GM18858 (cell line): ENCODE results near the gene LRPPRC.
"Not testable (repeated sequence)": the region's sequence is repeated elsewhere in the genome, so short reads cannot be mapped to it uniquely, and the experiment has no call there.

Source experiments
- ATAC-seq: cut with Tn5 transposase; IDR thresholded peaks from one replicate; pipeline ENCODE4 v1.9.1; 2021; ENCODE audit not compliant: unreplicated experiment

The LRPPRC gene

DNA sequence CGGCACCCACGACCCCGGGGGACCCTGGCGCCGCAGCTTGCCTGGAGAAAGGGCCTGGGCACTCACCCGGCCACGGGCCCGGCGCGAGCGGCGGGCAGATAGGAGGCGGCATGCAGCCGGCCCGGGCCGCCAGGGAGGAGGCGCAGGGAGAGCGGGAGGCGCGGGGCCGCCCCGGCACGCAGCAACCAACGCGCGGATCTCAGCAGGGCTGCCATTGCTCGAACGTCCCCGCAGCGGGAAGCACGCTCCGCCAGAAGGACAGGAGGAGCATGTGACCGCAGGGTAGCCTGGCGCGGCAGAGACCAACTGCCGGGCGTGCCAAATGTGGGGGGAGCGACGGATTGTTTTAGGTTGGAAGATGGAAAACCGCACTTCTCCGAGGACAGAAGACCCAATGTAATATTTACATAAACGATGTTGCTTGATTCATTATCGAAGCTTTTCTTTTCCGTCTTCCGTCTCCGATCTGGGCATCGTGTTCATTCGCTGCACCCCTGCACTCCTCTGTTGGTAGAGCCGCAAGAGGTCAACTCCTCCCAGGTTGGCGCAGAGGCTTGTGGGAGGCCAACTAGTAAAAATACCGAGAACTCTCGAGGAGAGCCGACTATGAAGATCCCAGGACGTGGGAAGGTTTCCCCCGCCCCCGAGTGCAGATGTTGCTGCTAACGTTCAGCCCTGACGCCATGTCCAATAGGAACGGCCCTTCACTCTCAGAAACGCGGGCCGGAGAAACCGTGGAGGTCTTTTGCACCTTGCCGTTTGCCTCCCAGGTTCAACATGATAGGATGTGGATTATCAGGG, at the start of gene LRPPRC:
Gene LRPPRC (minus strand): TSS at position 257 of the 801 bp plus-strand sequence. CDS start 42 bp downstream, at position 215.
- peak; percentile 86 for ATAC-seq

DNA sequence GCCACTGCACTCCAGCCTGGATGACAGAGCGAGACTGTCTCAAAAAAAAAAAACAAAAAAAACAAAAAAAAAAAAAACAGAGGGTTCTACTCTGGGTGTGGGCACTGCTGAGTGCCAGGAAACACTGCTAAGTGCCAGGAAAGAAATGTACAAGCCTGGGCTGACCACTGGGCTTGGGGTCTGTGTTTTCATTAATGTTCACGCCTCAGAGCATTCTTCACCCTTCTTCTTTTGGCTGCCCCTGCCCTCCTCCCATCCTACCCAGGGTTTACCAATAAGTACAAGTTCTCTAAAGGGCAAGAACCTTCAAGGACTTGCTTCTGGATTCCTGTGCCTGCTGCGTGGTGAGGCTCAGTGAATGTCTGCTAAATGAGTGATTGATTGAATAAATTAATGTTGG, 49.3 kb upstream of the LRPPRC start:
- no peak for ATAC-seq

DNA sequence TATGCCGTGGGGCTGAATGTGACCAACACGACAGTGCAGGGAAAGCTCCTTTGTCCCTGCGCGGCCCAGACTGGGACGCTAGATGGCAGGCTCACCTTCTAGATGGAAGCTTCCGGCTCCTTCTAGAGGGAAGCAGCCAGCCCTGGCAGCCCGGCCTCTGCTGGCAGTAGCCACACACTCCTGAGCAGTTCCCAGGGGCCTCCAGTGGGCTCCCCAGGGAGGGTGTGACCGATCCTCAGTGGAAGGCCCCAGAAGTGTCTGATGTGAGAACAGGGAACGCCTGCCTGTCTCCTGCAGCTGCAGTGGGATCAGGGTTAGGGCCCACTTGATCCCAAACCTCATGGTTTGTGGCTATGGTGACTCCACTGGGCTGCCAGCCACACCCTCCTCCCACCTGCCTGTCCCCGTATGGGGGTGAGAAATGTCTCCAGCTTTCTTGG, 48.5 kb upstream of the LRPPRC start:
- ATAC-seq = peak; percentile 96

DNA sequence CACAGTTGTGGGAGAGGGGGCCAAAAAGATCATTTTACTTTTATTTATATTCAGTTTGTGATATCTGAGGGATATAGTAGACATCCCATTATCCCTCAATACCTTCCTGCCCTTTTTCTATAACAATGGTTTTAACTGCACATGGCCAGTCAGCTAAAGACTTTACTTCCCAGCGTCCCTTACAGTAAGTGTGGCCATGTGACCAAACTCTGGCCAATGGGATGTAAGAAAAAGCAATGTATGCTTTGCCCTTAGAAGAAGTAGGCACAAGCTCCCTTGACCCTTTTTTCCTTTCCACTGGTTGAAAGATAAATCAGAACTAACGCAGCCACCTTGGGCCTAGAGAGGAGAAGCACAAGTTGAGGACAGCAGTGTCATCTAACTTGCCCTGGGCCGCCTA, 44.6 kb upstream of the LRPPRC start:
- no peak for ATAC-seq

DNA sequence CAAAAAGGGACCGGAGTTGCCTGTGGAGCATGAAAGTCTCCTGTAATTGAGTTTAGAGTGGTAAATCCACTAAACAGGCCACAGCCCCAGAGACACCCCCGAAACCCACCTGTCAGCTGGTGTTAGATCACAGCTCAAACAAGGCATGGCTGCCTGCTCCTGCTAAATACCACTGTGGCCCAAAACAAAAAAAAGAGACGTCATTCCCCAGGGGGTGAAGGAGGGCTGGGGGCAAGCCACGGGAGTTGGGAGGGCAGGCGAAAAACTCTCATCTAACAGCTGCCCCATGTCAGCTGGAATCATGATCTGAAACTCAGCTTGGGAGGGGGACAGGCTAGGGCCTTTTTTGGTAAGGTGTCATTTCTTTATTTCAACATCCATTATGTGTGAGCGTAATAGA, 42.5 kb upstream of the LRPPRC start:
- no peak for ATAC-seq

DNA sequence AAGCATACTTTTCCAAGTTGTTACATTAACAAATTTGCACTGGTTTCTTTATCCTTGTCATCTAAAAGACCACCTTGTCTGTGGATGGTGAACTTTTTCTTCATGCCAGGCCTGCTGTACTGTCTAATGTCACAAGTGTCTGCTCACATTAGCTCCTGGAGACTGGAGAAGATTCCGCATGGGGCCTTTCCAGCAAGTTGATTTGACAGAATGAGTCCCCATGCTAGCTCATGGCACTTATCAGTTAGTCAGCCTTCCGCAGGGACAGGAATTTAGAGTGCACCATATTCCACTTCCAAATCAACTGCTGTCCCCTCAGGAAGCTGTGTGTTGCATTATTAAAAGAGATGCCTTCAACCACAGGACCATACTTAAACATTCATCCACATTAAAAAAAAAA, 41.4 kb upstream of the LRPPRC start:
- no peak for ATAC-seq

DNA sequence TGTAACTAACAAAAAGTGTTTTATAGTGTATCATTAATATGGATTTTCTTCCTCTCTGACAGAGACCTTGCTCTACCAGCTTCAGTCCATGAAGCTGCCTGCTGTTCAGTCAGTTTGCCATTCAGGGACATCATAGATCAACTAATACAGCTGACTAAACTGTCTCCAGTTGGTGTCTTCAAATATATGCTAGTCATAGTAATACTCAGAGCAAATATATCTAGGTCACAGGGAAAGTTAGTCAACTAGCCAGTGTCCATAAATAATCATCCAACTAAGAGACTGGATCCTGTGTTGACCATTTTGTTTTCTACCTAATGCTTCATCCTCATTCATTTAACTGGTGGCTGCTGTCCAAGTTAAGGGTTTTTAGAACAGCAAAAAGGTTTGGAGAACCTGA, 38.2 kb upstream of the LRPPRC start:
- ATAC-seq = no peak

DNA sequence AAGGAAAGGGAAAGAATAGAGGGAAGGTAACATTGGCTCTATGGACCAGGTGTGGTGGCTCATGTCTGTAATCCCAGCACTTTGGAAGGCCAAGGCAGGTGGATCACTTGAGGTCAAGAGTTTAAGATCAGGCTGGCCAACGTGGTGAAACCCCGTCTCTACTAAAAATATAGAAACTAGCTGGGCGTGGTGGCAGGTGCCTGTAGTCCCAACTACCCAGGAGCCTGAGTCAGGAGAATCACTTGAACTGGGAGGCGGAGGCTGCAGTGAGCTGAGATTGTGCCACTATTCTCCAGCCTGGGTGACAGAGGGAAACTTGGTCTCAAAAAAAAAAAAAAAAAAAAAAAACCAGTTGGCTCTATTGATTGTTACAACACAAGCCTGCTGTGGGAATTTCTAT, 31.3 kb upstream of the LRPPRC start:
- not testable (repeated sequence) for ATAC-seq

DNA sequence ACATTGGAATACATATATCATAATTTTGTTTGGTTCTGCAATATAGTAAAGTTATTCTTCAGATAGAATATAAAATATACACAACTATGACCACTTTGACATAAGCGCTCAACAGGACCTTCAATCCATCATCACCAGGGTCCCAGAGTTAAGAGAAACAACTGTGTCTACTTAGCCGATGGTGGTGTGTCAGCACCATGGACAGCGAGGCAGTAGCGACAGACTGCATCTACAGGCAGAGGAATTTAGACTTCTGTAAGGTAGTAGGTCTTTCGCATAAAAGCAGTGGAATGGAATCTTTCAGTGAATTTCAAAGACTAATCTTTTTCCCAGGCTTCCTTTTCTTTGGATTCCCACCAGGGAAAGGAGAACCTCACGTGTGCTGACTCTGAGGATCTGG, 20.5 kb upstream of the LRPPRC start:
- no peak for ATAC-seq

DNA sequence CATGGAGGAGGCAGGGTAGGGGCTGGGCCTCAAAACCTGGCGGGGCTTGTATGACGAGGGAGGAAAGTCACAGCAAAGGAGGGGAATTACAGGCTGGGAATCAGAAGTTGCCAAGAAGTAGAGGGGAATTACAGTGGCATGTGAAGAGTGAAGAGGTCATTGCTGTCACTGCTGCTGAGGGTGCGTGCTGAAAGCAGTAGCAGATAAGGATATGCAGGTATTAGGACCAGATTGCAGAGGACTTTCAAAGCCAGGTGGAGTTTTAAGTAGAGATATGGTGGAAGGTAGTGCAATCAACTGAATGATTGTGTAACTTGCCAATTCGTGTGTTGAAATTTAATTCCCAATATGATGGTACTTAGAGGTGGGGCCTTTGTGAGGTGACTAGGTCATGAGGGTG, 19.4 kb upstream of the LRPPRC start:
- ATAC-seq = no peak

DNA sequence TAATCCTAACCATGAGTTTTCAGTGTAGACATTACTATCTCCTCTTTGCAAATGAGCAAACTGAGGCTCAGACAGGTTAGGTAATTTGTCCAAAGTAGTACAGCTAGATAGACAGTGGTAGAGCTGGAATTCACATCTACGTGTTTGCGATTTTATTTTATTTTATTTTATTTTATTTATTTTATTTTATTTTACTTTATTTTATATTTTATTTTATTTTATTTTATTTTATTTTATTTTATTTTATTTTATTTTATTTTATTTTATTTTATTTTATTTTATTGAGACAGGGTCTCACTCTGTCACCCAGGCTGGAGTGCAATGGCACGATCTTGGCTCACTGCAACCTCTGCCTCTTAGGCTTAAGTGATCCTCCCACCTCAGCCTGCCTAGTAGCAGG, 17.4 kb upstream of the LRPPRC start:
- ATAC-seq = not testable (repeated sequence)

DNA sequence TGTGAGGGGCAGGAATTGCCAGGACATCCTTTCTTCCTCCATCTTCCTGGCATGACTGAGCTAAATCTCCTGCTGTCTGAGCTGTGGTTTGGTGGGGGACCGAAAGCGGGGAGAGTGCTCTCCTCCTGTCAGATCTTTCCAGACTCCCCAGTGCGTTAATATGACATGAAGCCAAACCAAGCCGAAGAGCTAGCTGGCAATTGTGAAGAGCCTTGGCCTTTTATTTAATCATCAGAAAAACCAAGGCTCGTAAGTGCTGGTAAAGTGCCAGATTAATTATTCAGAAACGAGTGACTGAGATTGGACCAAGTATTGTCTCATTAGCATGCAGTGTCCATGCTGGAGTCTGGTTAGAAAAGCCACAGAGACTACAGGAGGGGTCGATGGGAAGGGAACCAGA, 14.5 kb upstream of the LRPPRC start:
- no peak for ATAC-seq

DNA sequence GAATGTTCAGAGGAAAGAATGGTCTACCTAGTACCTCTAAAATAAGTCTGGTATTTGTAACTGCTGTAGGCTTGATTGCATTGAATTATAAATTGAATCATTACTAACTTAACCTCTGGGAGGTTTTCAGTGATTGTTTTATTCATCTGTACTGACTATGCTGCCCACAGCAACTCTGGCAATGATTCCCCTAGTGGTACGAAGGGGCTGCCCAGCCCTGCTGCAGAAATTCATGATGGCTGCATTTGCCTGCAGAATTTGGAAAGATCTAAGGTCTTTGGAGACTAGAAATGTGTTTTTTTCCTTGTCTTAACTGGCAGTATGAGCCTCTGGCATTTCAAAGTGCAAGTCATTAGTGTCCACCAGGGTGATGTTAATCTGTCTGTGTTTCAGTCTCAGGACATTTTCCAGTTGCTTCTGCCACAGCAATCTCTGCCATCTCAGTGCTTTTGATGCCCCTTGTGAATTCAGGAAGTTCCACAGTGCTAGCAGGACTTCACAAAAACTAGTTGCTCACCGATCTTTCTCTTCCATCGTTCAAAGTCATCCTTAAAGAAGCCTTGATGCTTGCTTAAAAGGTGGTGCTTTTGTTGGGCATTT, 13.4 kb upstream of the LRPPRC start:
- ATAC-seq = no peak

DNA sequence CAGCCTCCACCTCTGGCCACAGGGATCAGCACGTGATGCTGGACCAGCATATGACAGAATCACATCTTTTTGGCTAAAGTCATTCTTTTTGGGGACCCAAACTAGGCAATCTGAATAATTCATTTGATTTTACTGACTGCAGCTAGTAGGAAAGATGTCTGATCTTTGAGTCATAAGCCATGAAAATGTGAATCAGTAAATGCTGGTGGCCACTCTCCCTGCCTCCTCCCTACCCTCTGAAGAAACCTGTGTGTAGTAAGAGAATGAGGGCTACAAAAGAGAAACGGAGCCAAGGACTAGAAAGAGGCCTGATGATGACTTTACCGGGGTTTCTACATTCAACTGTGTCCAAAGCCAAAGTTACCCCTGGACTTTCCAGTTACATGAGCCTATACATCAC, 10.1 kb upstream of the LRPPRC start:
- ATAC-seq = no peak

DNA sequence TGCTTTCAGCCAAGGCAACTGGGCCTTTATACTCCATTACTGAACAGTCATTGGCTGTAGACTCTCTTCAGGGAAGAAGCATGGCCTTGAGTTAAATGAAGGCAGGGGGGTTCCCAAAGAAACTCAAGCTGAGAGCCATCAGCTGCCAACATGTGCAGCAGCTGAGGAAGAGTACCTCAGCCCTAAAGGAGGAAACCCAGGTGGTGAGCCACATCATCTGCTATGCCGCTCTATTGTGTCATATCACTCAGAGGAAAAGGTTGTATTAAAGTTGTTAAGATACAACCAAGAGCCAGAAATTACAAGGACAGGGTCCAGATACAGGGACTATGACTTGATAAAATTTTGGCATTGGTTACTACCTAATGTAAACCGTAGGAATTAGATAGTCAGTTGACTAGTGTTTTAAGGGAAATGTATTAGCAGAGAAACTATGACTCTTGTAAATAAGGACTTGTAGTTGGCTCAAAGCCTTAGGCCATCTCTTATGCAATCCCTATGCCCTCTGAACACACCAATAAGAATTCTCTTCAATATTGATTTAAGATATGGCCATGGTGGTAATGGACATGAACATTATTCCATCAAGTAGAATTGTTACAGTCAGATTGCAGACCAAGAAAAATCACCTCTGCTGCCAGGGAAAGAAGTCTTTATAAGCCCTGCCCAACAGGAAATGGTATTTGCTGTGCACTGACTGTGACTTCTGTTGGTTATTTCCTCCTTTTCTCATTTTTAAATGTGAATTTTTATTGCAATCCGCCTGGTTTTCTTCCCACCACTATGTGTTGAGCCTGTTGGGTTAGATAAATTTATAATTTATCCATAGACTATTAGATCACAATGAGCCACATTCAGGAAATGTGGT, 9.2 kb upstream of the LRPPRC start:
- ATAC-seq = no peak

DNA sequence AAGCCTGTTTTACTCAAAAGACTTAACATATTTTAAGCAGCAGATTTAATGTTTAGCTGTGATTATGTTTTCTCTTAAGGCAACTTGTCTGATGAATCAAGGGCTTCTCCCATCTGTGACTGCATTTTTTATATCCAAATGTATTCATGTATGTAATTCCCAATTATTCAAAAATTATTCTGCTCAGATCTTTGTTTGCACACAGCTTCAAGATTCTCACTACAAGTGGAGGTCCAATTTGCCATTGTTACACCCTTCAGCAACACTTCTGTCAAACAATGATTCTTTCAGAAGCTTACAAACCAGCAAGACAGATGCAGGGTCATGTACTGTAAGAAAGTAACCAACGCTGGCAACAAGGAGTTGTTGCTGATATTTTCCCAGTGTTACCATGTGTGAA, 5.9 kb upstream of the LRPPRC start:
- ATAC-seq = no peak

DNA sequence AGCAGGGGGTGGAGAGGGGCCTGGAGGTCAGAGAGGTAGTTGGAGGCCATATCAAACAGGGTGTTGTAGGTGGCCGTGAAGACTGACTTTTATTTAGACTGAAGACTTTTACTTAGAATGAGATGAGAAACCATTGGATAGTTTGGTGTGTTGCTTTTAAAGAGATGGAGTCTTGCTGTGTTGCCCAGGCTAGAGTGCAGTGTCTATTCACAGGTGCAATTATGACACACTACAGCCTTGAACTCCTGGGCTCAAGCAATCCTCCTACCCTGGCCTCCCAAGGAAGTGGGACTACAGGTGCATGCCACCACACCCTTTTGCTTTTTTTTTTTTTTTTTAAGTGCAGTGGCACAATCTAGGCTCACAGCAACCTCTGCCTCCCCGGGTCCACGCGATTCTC, 2.5 kb upstream of the LRPPRC start:
- ATAC-seq = no peak

DNA sequence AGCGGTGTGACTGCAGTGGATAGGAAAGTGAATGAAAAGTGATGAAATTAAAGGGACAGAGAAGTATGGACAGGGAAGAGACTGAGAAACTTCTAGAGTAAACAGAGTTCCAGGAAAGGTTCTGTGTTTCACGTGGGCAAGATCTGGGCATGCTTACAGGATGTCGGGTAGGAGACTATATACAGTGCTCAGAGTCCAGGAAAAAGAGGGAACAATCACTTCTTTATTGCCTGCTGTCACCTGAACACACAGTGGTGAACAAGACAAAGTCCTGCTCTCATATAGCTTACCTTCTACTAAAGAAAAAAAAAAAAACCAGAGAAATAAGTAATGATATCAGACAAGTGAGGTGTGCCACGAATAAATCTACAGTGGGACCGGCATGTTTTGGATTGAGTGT, 2.4 kb downstream of the LRPPRC start:
- ATAC-seq = no peak

DNA sequence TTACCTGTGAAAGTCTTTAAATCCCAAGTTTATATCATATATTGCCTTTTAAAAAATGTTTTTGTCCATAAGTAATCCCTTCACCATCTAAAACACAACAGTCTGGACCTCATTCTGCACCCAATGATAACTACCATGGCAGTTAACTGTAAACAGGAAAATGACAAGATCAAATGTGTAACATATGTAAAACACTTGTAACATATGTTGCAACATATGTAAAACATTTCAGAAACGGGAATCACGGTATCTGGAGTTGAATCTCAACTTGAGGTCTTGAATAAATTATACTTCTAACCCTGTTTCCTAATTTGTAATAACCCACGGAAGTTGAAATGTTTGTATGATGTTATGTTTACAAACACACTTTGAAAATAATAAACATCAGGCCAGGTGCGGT, 6.2 kb downstream of the LRPPRC start:
- ATAC-seq = no peak

DNA sequence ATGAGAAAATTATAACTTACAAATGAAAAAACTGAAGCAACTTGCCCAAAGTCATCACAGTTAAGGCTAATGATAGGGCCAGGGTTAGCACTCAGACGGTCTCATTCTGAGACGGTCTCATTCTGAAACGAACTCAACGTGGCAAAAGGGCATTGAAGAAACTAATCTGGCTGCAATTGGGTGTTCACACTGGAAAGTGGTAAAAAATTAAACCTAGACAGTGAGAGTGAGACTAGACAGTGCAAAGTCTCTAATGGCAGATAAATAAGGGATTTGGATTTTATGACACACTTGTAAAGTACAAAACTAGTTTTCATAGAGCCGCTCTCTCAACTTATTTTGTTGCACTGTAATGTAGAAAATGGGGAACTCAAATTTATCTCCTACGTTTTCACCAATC, 9.2 kb downstream of the LRPPRC start:
- ATAC-seq = no peak

DNA sequence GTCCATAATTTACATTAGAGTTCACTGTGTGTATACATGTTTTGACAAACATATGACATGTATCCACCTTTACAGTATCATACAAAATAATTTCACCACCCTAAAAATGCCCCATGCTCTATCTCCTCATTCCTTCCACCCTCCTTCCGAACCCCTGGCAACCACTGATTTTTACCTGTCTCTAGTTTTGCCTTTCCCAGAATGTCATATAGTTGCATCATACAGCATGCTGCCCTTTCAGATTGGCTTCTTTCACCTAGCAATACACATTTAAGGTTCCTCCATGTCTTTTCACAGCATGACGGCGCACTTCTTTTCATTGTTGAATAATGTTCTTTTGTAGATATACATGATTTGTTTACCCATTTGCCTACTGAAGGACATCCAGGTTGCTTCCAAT, 10.4 kb downstream of the LRPPRC start:
- no peak for ATAC-seq

DNA sequence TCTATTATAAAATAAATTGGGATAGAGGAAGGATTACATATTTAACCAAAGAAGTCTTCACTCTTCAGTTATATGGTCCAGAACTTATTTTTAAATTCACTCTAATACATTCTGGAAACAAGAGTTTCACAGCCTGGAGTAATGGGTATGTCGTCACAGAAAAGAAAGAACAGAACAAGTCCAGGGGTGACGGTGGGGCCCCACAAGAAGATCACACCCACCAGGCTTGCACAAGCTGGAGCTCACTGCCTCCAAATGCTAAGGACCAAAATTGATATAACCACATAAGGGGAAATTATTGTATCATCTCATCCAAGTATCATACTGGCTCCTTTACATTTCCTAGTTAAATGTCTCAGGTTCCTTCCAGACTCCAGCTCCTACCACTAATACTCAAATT, 11.3 kb downstream of the LRPPRC start:
- ATAC-seq = no peak
